Measurements from ENCODE around the gene ATP5PD. TPM values are rescaled to one million over a fixed set of nuclear protein-coding genes. Genes with fewer than 3 reads are reported as not detected.

The ATP5PD gene
- total and polyA plus RNA-seq, 2 of the 13 experiments (the other 11 are each of a cell fraction or from before 2014, with no cell fraction given), result 158 to 428 TPM

GRCh38 chr17:75034236-75034908, 12.4 kb downstream of the ATP5PD start (continued):
- TF ChIP-seq ZBTB49 (CRISPR knock-in tag; IDR thresholded peaks at IDR 0.05; ENCODE audit: borderline replicate concordance) (0 out of 2 replicates have a peak, but pooled peaks have one; percentile 73), HDAC1 (CRISPR knock-in tag; IDR thresholded peaks at IDR 0.05) (peak; percentile 75), SALL1 (CRISPR knock-in tag; IDR thresholded peaks at IDR 0.05) (peak; percentile 80), HHEX (CRISPR knock-in tag; IDR thresholded peaks at IDR 0.05) (0 out of 2 replicates have a peak, but pooled peaks have one; percentile 53), BORCS8-MEF2B (CRISPR knock-in tag; IDR thresholded peaks at IDR 0.05) (peak; percentile 91), RNF219 (CRISPR knock-in tag; IDR thresholded peaks at IDR 0.05) (peak; percentile 92; the same call in 1 of the 2 replicates), ZBED4 (CRISPR knock-in tag; IDR thresholded peaks at IDR 0.05; ENCODE audit: borderline replicate concordance) (peak; percentile 54; the same call in 1 of the 2 replicates), PRDM15 (CRISPR knock-in tag; IDR thresholded peaks at IDR 0.05) (peak; percentile 62), EED (CRISPR knock-in tag; IDR thresholded peaks at IDR 0.05) (no peak; the same call in 1 of the 2 replicates), NFKBIZ (CRISPR knock-in tag; IDR thresholded peaks at IDR 0.05) (peak; percentile 76), GLI4 (CRISPR knock-in tag; IDR thresholded peaks at IDR 0.05; ENCODE audit: borderline replicate concordance) (peak; percentile 68; the same call in 1 of the 2 replicates), NCOR1 (IDR thresholded peaks at IDR 0.05; ENCODE audit: borderline replicate concordance, low read length) (0 out of 2 replicates have a peak, but pooled peaks have one; percentile 64), ZNF580 (CRISPR knock-in tag; IDR thresholded peaks at IDR 0.05; ENCODE audit: borderline replicate concordance, low read depth) (peak; percentile 99), ZNF839 (CRISPR knock-in tag; IDR thresholded peaks at IDR 0.05; ENCODE audit: borderline replicate concordance) (peak; percentile 76; the same call in 1 of the 2 replicates), CCDC6 (CRISPR knock-in tag; IDR thresholded peaks at IDR 0.05) (peak; percentile 77), ZNF891 (CRISPR knock-in tag; IDR thresholded peaks at IDR 0.05) (peak; percentile 67; the same call in 1 of the 2 replicates)
